ENCODE measurements around the gene TPST2. TPM values are rescaled to one million over a fixed set of nuclear protein-coding genes. Genes with fewer than 3 reads are reported as not detected.

The TPST2 gene
- total RNA-seq, 1 experiment from 2014 or later, result 11.8 TPM

GRCh38 chr22:26545827-26546226, 44.1 kb downstream of the TPST2 start:
- intact Hi-C loops (cut with micrococcal nuclease; ENCODE audit: unreplicated experiment), result no loop called here
- TF ChIP-seq CTCF (IDR thresholded peaks at IDR 0.05; ENCODE audit: unreplicated experiment), result no peak
- H3K4me1 Mint-ChIP-seq (ENCODE audit: low read depth, unreplicated experiment), result no peaks in the 10 kb centered on the region
- H3K36me3 Mint-ChIP-seq (ENCODE audit: insufficient read depth, unreplicated experiment), result no peaks in the 10 kb centered on the region
- no peak overlapping the region for H3K27ac Mint-ChIP-seq (ENCODE audit: unreplicated experiment)
- no peak for DNase-seq
- CTCF ChIA-PET, result interaction anchor here (0.5 kb wide), 1 partner anchor 23 kb away, joined by 3 read pairs; no protein-coding TSS in a partner anchor
- no TSS peak for BruUV-seq (replicated peaks)
- no peaks in the 10 kb centered on the region for H3K9me3 Mint-ChIP-seq (ENCODE audit: low read depth, unreplicated experiment)
- H3K4me3 Mint-ChIP-seq (ENCODE audit: low read depth, unreplicated experiment), result no peak overlapping the region
- no peaks in the 10 kb centered on the region for H3K27me3 Mint-ChIP-seq (ENCODE audit: unreplicated experiment)

- H3K27me3 Mint-ChIP-seq (ENCODE audit: unreplicated experiment), result no peaks in the 10 kb centered on the region
- no peak for TF ChIP-seq CTCF (IDR thresholded peaks at IDR 0.05; ENCODE audit: unreplicated experiment)
- H3K36me3 Mint-ChIP-seq (ENCODE audit: insufficient read depth, unreplicated experiment), result no peaks in the 10 kb centered on the region
- CTCF ChIA-PET, result no interaction called here
- intact Hi-C loops (cut with micrococcal nuclease; ENCODE audit: unreplicated experiment), result no loop called here
- H3K4me3 Mint-ChIP-seq (ENCODE audit: low read depth, unreplicated experiment), result no peak overlapping the region
- no TSS peak for BruUV-seq (replicated peaks)
- H3K27ac Mint-ChIP-seq (ENCODE audit: unreplicated experiment), result no peak overlapping the region
- H3K4me1 Mint-ChIP-seq (ENCODE audit: low read depth, unreplicated experiment), result no peaks in the 10 kb centered on the region
- no peak for DNase-seq
- no peaks in the 10 kb centered on the region for H3K9me3 Mint-ChIP-seq (ENCODE audit: low read depth, unreplicated experiment)
Observed at GRCh38 chr22:26545385-26545784, 44.5 kb downstream of the TPST2 start.

- DNase-seq, result no peak
- CTCF ChIA-PET, result no interaction called here
- H3K9me3 Mint-ChIP-seq (ENCODE audit: low read depth, unreplicated experiment), result no peaks in the 10 kb centered on the region
- H3K27me3 Mint-ChIP-seq (ENCODE audit: unreplicated experiment), result no peaks in the 10 kb centered on the region
- H3K27ac Mint-ChIP-seq (ENCODE audit: unreplicated experiment), result no peak overlapping the region
- no TSS peak for BruUV-seq (replicated peaks)
- no peak for TF ChIP-seq CTCF (IDR thresholded peaks at IDR 0.05; ENCODE audit: unreplicated experiment)
- no peaks in the 10 kb centered on the region for H3K4me1 Mint-ChIP-seq (ENCODE audit: low read depth, unreplicated experiment)
- intact Hi-C loops (cut with micrococcal nuclease; ENCODE audit: unreplicated experiment), result no loop called here
- no peak overlapping the region for H3K4me3 Mint-ChIP-seq (ENCODE audit: low read depth, unreplicated experiment)
- H3K36me3 Mint-ChIP-seq (ENCODE audit: insufficient read depth, unreplicated experiment), result no peaks in the 10 kb centered on the region
Observed at GRCh38 chr22:26544489-26544888, 45.4 kb downstream of the TPST2 start.

GRCh38 chr22:26542831-26543230, 47.1 kb downstream of the TPST2 start:
- Mint-ChIP-seq H3K4me3 (ENCODE audit: low read depth, unreplicated experiment) (no peak overlapping the region), H3K4me1 (ENCODE audit: low read depth, unreplicated experiment) (no peaks in the 10 kb centered on the region), H3K27ac (ENCODE audit: unreplicated experiment) (no peak overlapping the region), H3K9me3 (ENCODE audit: low read depth, unreplicated experiment) (no peaks in the 10 kb centered on the region), H3K27me3 (ENCODE audit: unreplicated experiment) (no peaks in the 10 kb centered on the region), H3K36me3 (ENCODE audit: insufficient read depth, unreplicated experiment) (no peaks in the 10 kb centered on the region)
- intact Hi-C loops (cut with micrococcal nuclease; ENCODE audit: unreplicated experiment), result no loop called here
- DNase-seq, result no peak
- CTCF ChIA-PET, result no interaction called here
- no TSS peak for BruUV-seq (replicated peaks)
- no peak for TF ChIP-seq CTCF (IDR thresholded peaks at IDR 0.05; ENCODE audit: unreplicated experiment)

Measured in Calu3 (cell line).